K562 (cell line): ENCODE data around the gene CLASP1. TPM values are rescaled to one million over a fixed set of nuclear protein-coding genes. Genes with fewer than 3 reads are reported as not detected.

Experiments
- ATAC-seq: fragments of 200-7000 bp; cut with Tn5 transposase; 3 replicates; pipeline ENCODE4 v1.9.1; 2020; ENCODE audit warnings: moderate library complexity
- BruUV-seq: library from RNA; stranded (reverse); fragments of 400-500 nt; replicated peaks from 2 replicates; lab custom pipeline; 2021; lab: Mats Ljungman, UMichigan
- CTCF ChIA-PET: fragments of 300-600 bp; formaldehyde crosslinking; extraction: SDS; loops from one replicate; lab custom pipeline; 2021; ENCODE audit warnings: low intra/inter-chr PET ratio; lab: Yijun Ruan, JAX
- POLR2A ChIA-PET: fragments of 300-600, 350-650 bp; sonication (Branson Sonifier 250); formaldehyde crosslinking; extraction: SDS; loops from one replicate; lab custom pipeline; 2021; ENCODE audit warnings: antibody characterized with exemption, inconsistent platforms; lab: Yijun Ruan, JAX
- DNase-seq, 4 experiments: peaks; one replicate each; pipeline versions ENCODE4 v3.0.0 to v3.0.0-alpha.2; 2011 to 2018; ENCODE audit warnings: low spot score in 3 of 4, mixed read lengths in 3 of 4; ENCODE audit errors: extremely low read depth in 1 of 4
- FAIRE-seq: peaks from 2 replicates; lab custom pipeline; 2011; peaks lifted over from hg19 to GRCh38; lab: Jason Lieb, UNC
- H2AFZ ChIP-seq: 2 replicates; pipeline ENCODE4 v1.6.0; 2011; ENCODE audit warnings: low read depth, low read length, control low read depth, inconsistent platforms
- H3K27ac ChIP-seq: fragments of 200-600 bp; 3 replicates; pipeline ENCODE4 v1.8.0; 2011; ENCODE audit warnings: low read depth, mild to moderate bottlenecking, control low read depth, inconsistent platforms, low read length, moderate library complexity, mixed read lengths; ENCODE audit errors: extremely low read depth
- H3K27me3 ChIP-seq, 2 experiments: fragments of 300-600 bp in 1 of 2; 2 replicates in 1 of 2; 3 replicates in 1 of 2; pipeline versions ENCODE4 v1.6.0 to v1.8.0; 2011; ENCODE audit warnings: inconsistent platforms in 2 of 2, low read length in 2 of 2, mild to moderate bottlenecking in 1 of 2, mixed read lengths in 1 of 2, moderate library complexity in 1 of 2; ENCODE audit not compliant: control insufficient read depth in 2 of 2, insufficient read depth in 2 of 2
- H3K36me3 ChIP-seq: fragments of 300-600 bp; 3 replicates; pipeline ENCODE4 v1.8.0; 2011; ENCODE audit warnings: mild to moderate bottlenecking, low read length, inconsistent platforms; ENCODE audit not compliant: control insufficient read depth, insufficient read depth
- H3K4me1 ChIP-seq, 2 experiments: fragments of 200-600 bp in 1 of 2; replicated peaks in 1 of 2; 2 replicates in 1 of 2; 3 replicates in 1 of 2; pipeline versions ENCODE4 v1.5.1 to v1.8.0; 2011; ENCODE audit warnings: inconsistent platforms in 2 of 2, low read length in 2 of 2, mild to moderate bottlenecking in 1 of 2, mixed read lengths in 1 of 2, moderate library complexity in 1 of 2; ENCODE audit not compliant: control insufficient read depth in 2 of 2, insufficient read depth in 2 of 2
- H3K4me2 ChIP-seq: 2 replicates; pipeline ENCODE4 v1.6.1; 2011; ENCODE audit warnings: low read length, control low read depth, inconsistent platforms, mixed read lengths; ENCODE audit not compliant: insufficient read depth
- H3K4me3 ChIP-seq: fragments of 200-600 bp; sonication (generic), shearing (Covaris generic); 2 replicates; pipeline ENCODE4 v1.5.1; 2016; ENCODE audit warnings: control low read depth, inconsistent platforms
- H3K79me2 ChIP-seq: fragments of 200-600 bp; 3 replicates; pipeline ENCODE4 v1.8.0; 2011; ENCODE audit warnings: low read length, inconsistent platforms; ENCODE audit not compliant: control insufficient read depth, insufficient read depth
- H3K9ac ChIP-seq, 2 experiments: 2 replicates each; pipeline versions ENCODE4 v1.6.0 to v1.6.1; 2011; ENCODE audit warnings: low read depth in 2 of 2, low read length in 2 of 2, control low read depth in 1 of 2, inconsistent platforms in 1 of 2, mild to moderate bottlenecking in 1 of 2, mixed read lengths in 1 of 2; ENCODE audit not compliant: insufficient read depth in 1 of 2
- H3K9me1 ChIP-seq: one replicate; pipeline ENCODE4 v1.6.0; 2011; ENCODE audit warnings: inconsistent platforms, mild to moderate bottlenecking, low read length, moderate library complexity; ENCODE audit not compliant: control insufficient read depth, insufficient read depth
- H3K9me3 ChIP-seq: replicated peaks from 2 replicates; pipeline ENCODE4 v1.5.1; 2011; ENCODE audit warnings: low read depth, low read length, inconsistent platforms; ENCODE audit not compliant: control insufficient read depth, insufficient read depth
- H4K20me1 ChIP-seq: replicated peaks from 2 replicates; pipeline ENCODE4 v1.6.1; 2011; ENCODE audit warnings: low read length, inconsistent platforms, mixed read lengths; ENCODE audit not compliant: control insufficient read depth, insufficient read depth
- NONO ChIP-seq, 2 experiments: fragments of 200-400 bp in 1 of 2; fragments of 450-650 bp in 1 of 2; formaldehyde crosslinking in 1 of 2; IDR thresholded peaks; 2 replicates each; pipeline ENCODE4 v1.6.1; 2017; ENCODE audit warnings: low read depth in 2 of 2, mild to moderate bottlenecking in 2 of 2, moderate library complexity in 2 of 2, low read length in 1 of 2
- PTRF ChIP-seq: fragments of 450-650 bp; IDR thresholded peaks from 2 replicates; pipeline ENCODE4 v1.6.1; 2016; ENCODE audit warnings: mild to moderate bottlenecking, missing genetic modification characterization, missing compliant biosample characterization
- RBFOX2 ChIP-seq: fragments of 200-400 bp; formaldehyde crosslinking; IDR thresholded peaks from 2 replicates; pipeline ENCODE4 v1.6.1; 2017; ENCODE audit warnings: low read depth, mild to moderate bottlenecking, low read length, moderate library complexity
- XRCC4 ChIP-seq: IDR thresholded peaks from one replicate; pipeline ENCODE4 v1.6.1; 2011; ENCODE audit not compliant: insufficient read depth, insufficient read length; ENCODE audit errors: extremely low read depth
- ZC3H4 ChIP-seq: sonication (generic); formaldehyde crosslinking; IDR thresholded peaks from 2 replicates; pipeline ENCODE4 v1.9.0; 2021; ENCODE audit warnings: missing genetic modification reagents, borderline replicate concordance
- ZMIZ1 ChIP-seq, 2 experiments: fragments of 150-350 bp in 1 of 2; IDR thresholded peaks; 2 replicates each; pipeline ENCODE4 v1.6.1; 2012 to 2016; ENCODE audit warnings: low read depth in 2 of 2, low read length in 2 of 2, mild to moderate bottlenecking in 1 of 2, moderate library complexity in 1 of 2
- ZNF277 ChIP-seq: fragments of 250-450 bp; sonication (Bioruptor Pico); IDR thresholded peaks from 2 replicates; pipeline ENCODE4 v1.8.0; 2022; ENCODE audit warnings: inconsistent platforms, mild to moderate bottlenecking, moderate library complexity, borderline replicate concordance
- ZNF584 ChIP-seq: fragments of 200-800 bp; sonication (Bioruptor generic); IDR thresholded peaks from 2 replicates; pipeline ENCODE4 v1.6.1; 2016; ENCODE audit warnings: low read depth, mild to moderate bottlenecking, missing genetic modification characterization, missing compliant biosample characterization
- in situ Hi-C: fragments of 300-500 bp; cut with MboI; formaldehyde crosslinking; loops from 4 replicates; pipeline ENCODE4 v1.15.0; 2018; ENCODE audit warnings: inconsistent platforms, mixed read lengths
- intact Hi-C: fragments of 100-400 bp; cut with micrococcal nuclease; formaldehyde crosslinking; loops from 2 replicates; pipeline ENCODE4 v1.14.2; 2022
- polyA plus RNA-seq, 8 experiments: library from polyadenylated mRNA; depleted of rRNA in 4 of 8; stranded (reverse) in 5 of 8; unstranded in 3 of 8; fragments of >200 nt; fragmentation: Nextera tagmentation in 2 of 8; fragmentation: Illumina TruSeq in 1 of 8; extraction: Ambion mirVana in 2 of 8; extraction: Trizol in 1 of 8; gene quantifications; 2 replicates each; pipeline versions ENCODE4 v1.2.1 to v1.2.3, GENCODE V29; 2011 to 2014; ENCODE audit warnings: inconsistent platforms in 1 of 8, missing spikeins in 1 of 8
- total RNA-seq, 7 experiments: library from RNA; depleted of rRNA in 6 of 7; stranded (reverse); fragments of >200 nt in 6 of 7; fragmentation: Illumina TruSeq in 2 of 7; extraction: Trizol in 2 of 7; gene quantifications; 2 replicates each; pipeline versions ENCODE4 v1.2.1 to v1.2.3, GENCODE V29; 2011 to 2021; ENCODE audit warnings: low replicate concordance in 1 of 7

Gene CLASP1
- total and polyA plus RNA-seq, 9 of the 15 experiments (the other 6 are each of a cell fraction or from before 2014, with no cell fraction given) = 1.7 to 40.3 (median 20.7) TPM

- in situ Hi-C loops = no loop called here
- POLR2A ChIA-PET = no interaction called here
These were observed 263.2 kb downstream of the CLASP1 start for GRCh38 chr2:121386102-121386501.

More at GRCh38 chr2:121386102-121386501, 263.2 kb downstream of the CLASP1 start:
- no TSS peak for BruUV-seq
- Histone ChIP-seq H3K79me2 (no peaks in the 10 kb centered on the region), H3K9ac (no peak overlapping the region), H3K4me1 (no peaks in the 10 kb centered on the region), H3K27ac (no peak overlapping the region), H3K36me3 (peaks cover 56% of the 10 kb centered on the region), H3K9me3 (no peaks in the 10 kb centered on the region), H4K20me1 (no peaks in the 10 kb centered on the region), H3K4me2 (no peak overlapping the region), H3K27me3 (no peaks in the 10 kb centered on the region), H2AFZ (no peak overlapping the region), H3K9me1 (no peaks in the 10 kb centered on the region), H3K4me3 (no peak overlapping the region)
- FAIRE-seq (no peak), DNase-seq (no peak), ATAC-seq (no peak)
- CTCF ChIA-PET = no interaction called here
- TF ChIP-seq ZNF584 (CRISPR knock-in tag) (no peak), RBFOX2 (no peak), ZNF277 (CRISPR knock-in tag) (no peak), ZC3H4 (CRISPR knock-in tag) (no peak), XRCC4 (no peak), PTRF (tag) (no peak), NONO (IDR thresholded peaks at IDR 0.05; ENCODE audit: low read depth in 2 of 2, low read length in 1 of 2) (no peak), ZMIZ1 (IDR thresholded peaks at IDR 0.05; ENCODE audit: low read depth in 2 of 2, low read length in 2 of 2) (no peak)
- intact Hi-C loops = no loop called here
